Esophagus squamous epithelium (tissue), 4 donors: ENCODE results near the gene RP9.

ENCODE experiments used
- CTCF ChIP-seq, 6 experiments: fragments of 450-650 bp in 4 of 6; fragments of 200-600 bp in 2 of 6; sonication (generic) in 2 of 6; IDR thresholded peaks; one replicate each; pipeline ENCODE4 v1.5.1; 2016 to 2019; ENCODE audit warnings: antibody characterized with exemption in 6 of 6, mild to moderate bottlenecking in 4 of 6, moderate library complexity in 4 of 6
- POLR2A ChIP-seq, 4 donors: fragments of 450-650 bp; IDR thresholded peaks; one replicate each; pipeline ENCODE4 v1.6.1; 2017; ENCODE audit warnings: antibody characterized with exemption in 4 of 4, mild to moderate bottlenecking in 4 of 4, moderate library complexity in 3 of 4

- TF ChIP-seq CTCF (IDR thresholded peaks at IDR 0.05) (no peak), POLR2A (IDR thresholded peaks at IDR 0.05) (no peak)
These were observed 48.1 kb upstream of the RP9 start for GRCh38 chr7:33157311-33157710.
